CD4-positive, alpha-beta T cell (primary cell): Measurements from ENCODE around the gene KCNQ1. TPM values are rescaled to one million over a fixed set of nuclear protein-coding genes. Genes with fewer than 3 reads are reported as not detected.

Source experiments
- ATAC-seq: fragments of 200-7000 bp; cut with Tn5 transposase; one replicate; pipeline ENCODE4 v1.10.0; 2022; ENCODE audit warnings: mild to moderate bottlenecking; ENCODE audit not compliant: poor library complexity
- CTCF ChIA-PET: fragments of 350-600 bp; sonication (Branson Sonifier 250); formaldehyde crosslinking; loops from one replicate; lab custom pipeline; 2021; ENCODE audit warnings: antibody characterized with exemption, inconsistent platforms; lab: Charles Lee
- POLR2A ChIA-PET: fragments of 350-600 bp; sonication (Branson Sonifier 250); formaldehyde crosslinking; loops from one replicate; lab custom pipeline; 2021; ENCODE audit warnings: antibody characterized with exemption, inconsistent platforms; lab: Charles Lee
- DNase-seq, 14 experiments: peaks; one replicate each; pipeline ENCODE4 v3.0.0-alpha.2; 2013 to 2020; ENCODE audit warnings: mixed read lengths in 2 of 14
- H3K27ac ChIP-seq, 2 donors: one replicate each; pipeline versions ENCODE4 v1.5.1 to v1.7.0; 2013; ENCODE audit warnings: low read length in 2 of 2, low read depth in 1 of 2, mild to moderate bottlenecking in 1 of 2
- H3K27me3 ChIP-seq, 2 experiments: 1 replicate in 1 of 2; 2 replicates in 1 of 2; pipeline versions ENCODE4 v1.6.1 to v1.7.0; 2013; ENCODE audit warnings: low read length in 2 of 2, control low read depth in 1 of 2, mild to moderate bottlenecking in 1 of 2, moderate library complexity in 1 of 2; ENCODE audit not compliant: insufficient read depth in 2 of 2, control insufficient read depth in 1 of 2
- H3K36me3 ChIP-seq: one replicate; pipeline ENCODE4 v1.6.1; 2013; ENCODE audit warnings: low read length, control low read depth; ENCODE audit not compliant: insufficient read depth
- H3K4me1 ChIP-seq: one replicate; pipeline ENCODE4 v1.6.1; 2013; ENCODE audit warnings: low read length, control low read depth; ENCODE audit not compliant: insufficient read depth
- H3K4me3 ChIP-seq: one replicate; pipeline ENCODE4 v1.5.1; 2013; ENCODE audit warnings: mild to moderate bottlenecking, low read length, moderate library complexity
- H3K9me3 ChIP-seq, 2 experiments: 1 replicate in 1 of 2; 2 replicates in 1 of 2; pipeline versions ENCODE4 v1.6.1 to v1.7.0; 2013; ENCODE audit warnings: low read length in 2 of 2, mild to moderate bottlenecking in 2 of 2, control low read depth in 1 of 2, moderate library complexity in 1 of 2; ENCODE audit not compliant: control insufficient read depth in 1 of 2, insufficient read depth in 1 of 2
- H3K27ac Mint-ChIP-seq: one replicate; pipeline ENCODE4 v1.8.0; 2020; ENCODE audit warnings: mixed read lengths
- H3K27me3 Mint-ChIP-seq: one replicate; pipeline ENCODE4 v1.8.0; 2021; ENCODE audit warnings: mixed read lengths
- H3K36me3 Mint-ChIP-seq: one replicate; pipeline ENCODE4 v1.8.0; 2021; ENCODE audit warnings: low read depth, mixed read lengths
- H3K4me1 Mint-ChIP-seq: one replicate; pipeline ENCODE4 v1.8.0; 2021; ENCODE audit warnings: low read depth, mixed read lengths
- H3K4me3 Mint-ChIP-seq: one replicate; pipeline ENCODE4 v1.8.0; 2020; ENCODE audit warnings: mild to moderate bottlenecking, mixed read lengths
- H3K9me3 Mint-ChIP-seq: one replicate; pipeline ENCODE4 v1.8.0; 2020; ENCODE audit warnings: mixed read lengths
- CTCF ChIP-seq: fragments of 200-600 bp; IDR thresholded peaks from one replicate; pipeline ENCODE4 v1.8.0; 2022; ENCODE audit warnings: antibody characterized with exemption, mild to moderate bottlenecking
- intact Hi-C, 2 experiments: fragments of 100-400 bp; cut with DNase I in 1 of 2; cut with micrococcal nuclease in 1 of 2; formaldehyde crosslinking; loops; one replicate each; pipeline versions ENCODE4 v1.15.1 to v1.9.0; 2023 to 2025; cut with DNase I, micrococcal nuclease
- total RNA-seq, 174 experiments: library from RNA in 2 of 174; stranded (reverse) in 2 of 174; gene quantifications; one replicate each; pipeline ENCODE4 v1.2.3 and lab custom pipeline; 2021 to 2026

Gene KCNQ1
- total RNA-seq, 2 experiments from 2014 or later, result 31.3 to 33.1 TPM

GRCh38 chr11:2708757-2709281 is 264.0 kb downstream of the KCNQ1 start:
- ChIA-PET POLR2A (no interaction called here), CTCF (no interaction called here)
- H3K4me1 ChIP-seq, result no peaks in the 10 kb centered on the region

GRCh38 chr11:2709429-2709828 is 264.6 kb downstream of the KCNQ1 start:
- ChIA-PET CTCF (no interaction called here), POLR2A (no interaction called here)

More at GRCh38 chr11:2708757-2709281, 264.0 kb downstream of the KCNQ1 start:
- Mint-ChIP-seq H3K4me3 (no peak overlapping the region), H3K4me1 (no peaks in the 10 kb centered on the region), H3K36me3 (peaks cover 43% of the 10 kb centered on the region), H3K9me3 (no peaks in the 10 kb centered on the region), H3K27ac (no peak overlapping the region), H3K27me3 (no peaks in the 10 kb centered on the region)
- no peak overlapping the region for H3K4me3 ChIP-seq
- ATAC-seq (no peak), DNase-seq (no peak)
- intact Hi-C loops, result no loop called here
- H3K36me3 ChIP-seq, result no peaks in the 10 kb centered on the region
- H3K27me3 ChIP-seq, result no peaks in the 10 kb centered on the region
- peaks cover 0 to 43% of the 10 kb centered on the region in 2 experiments for H3K9me3 ChIP-seq
- H3K27ac ChIP-seq, result no peak overlapping the region
- TF ChIP-seq CTCF, result no peak

GRCh38 chr11:2711161-2711560 is 266.4 kb downstream of the KCNQ1 start:
- intact Hi-C loops, result no loop called here
- Histone ChIP-seq H3K4me3 (no peak overlapping the region), H3K9me3 (peaks cover 0 to 21% of the 10 kb centered on the region in 2 experiments), H3K27ac (no peak overlapping the region), H3K36me3 (no peaks in the 10 kb centered on the region), H3K4me1 (no peaks in the 10 kb centered on the region), H3K27me3 (no peaks in the 10 kb centered on the region)
- Mint-ChIP-seq H3K27ac (no peak overlapping the region), H3K36me3 (peaks cover 32% of the 10 kb centered on the region), H3K27me3 (no peaks in the 10 kb centered on the region), H3K9me3 (no peaks in the 10 kb centered on the region), H3K4me1 (no peaks in the 10 kb centered on the region), H3K4me3 (no peak overlapping the region)
- ChIA-PET CTCF (no interaction called here), POLR2A (no interaction called here)
- TF ChIP-seq CTCF, result no peak
- no peak for ATAC-seq
- DNase-seq, result no peak

More at GRCh38 chr11:2709429-2709828, 264.6 kb downstream of the KCNQ1 start:
- Mint-ChIP-seq H3K4me3 (no peak overlapping the region), H3K9me3 (no peaks in the 10 kb centered on the region), H3K4me1 (no peaks in the 10 kb centered on the region), H3K27ac (no peak overlapping the region), H3K36me3 (peaks cover 40% of the 10 kb centered on the region), H3K27me3 (no peaks in the 10 kb centered on the region)
- intact Hi-C loops, result no loop called here
- no peaks in the 10 kb centered on the region for H3K4me1 ChIP-seq
- no peak for TF ChIP-seq CTCF
- no peak overlapping the region for H3K27ac ChIP-seq
- no peak overlapping the region for H3K4me3 ChIP-seq
- peaks cover 0 to 38% of the 10 kb centered on the region in 2 experiments for H3K9me3 ChIP-seq
- DNase-seq, result no peak
- H3K36me3 ChIP-seq, result no peaks in the 10 kb centered on the region
- H3K27me3 ChIP-seq, result no peaks in the 10 kb centered on the region
- no peak for ATAC-seq
